ENCODE data around the gene KLHL22. TPM values are rescaled to one million over a fixed set of nuclear protein-coding genes. Genes with fewer than 3 reads are reported as not detected.
"Not testable (repeated sequence)": the region's sequence is repeated elsewhere in the genome, so short reads cannot be mapped to it uniquely, and the experiment has no call there.

The KLHL22 gene
- total and polyA plus RNA-seq, 8 donors = 9.9 to 22.9 (median 13.2) TPM

DNA sequence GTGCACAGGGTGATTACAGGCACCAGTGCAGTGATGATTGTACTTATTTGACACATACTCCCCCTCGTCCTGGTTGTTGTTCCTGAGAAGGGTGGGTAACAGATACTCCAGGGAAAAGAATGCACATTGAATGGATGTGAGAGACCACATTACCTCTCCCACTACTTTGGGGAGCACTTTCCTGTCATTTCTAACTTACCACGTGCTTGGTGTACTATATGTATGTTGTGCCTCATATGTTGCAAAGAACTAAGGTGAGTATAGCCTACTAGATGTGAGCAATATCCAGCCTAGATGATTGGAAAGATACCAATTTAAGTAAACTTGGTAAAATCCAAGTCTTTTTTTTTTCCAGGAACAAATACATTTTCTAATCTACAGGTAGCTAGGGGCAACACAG lies 43.7 kb downstream of the KLHL22 start:
- WGBS, 2 donors = 83 to 90% methylated on average over 2 of the region's 2 CpGs

GRCh38 chr22:20451129-20451778 lies 44.3 kb downstream of the KLHL22 start:
- H3K27ac ChIP-seq; H3K36me3 ChIP-seq; H3K4me3 ChIP-seq; H3K27me3 ChIP-seq; H3K9me3 ChIP-seq; FAIRE-seq; intact Hi-C loops (cut with DNase I); H3K4me1 ChIP-seq; ATAC-seq: not testable (repeated sequence)
- peak in 1 of 6 donors; percentile 3 for DNase-seq
- 91 to 94% methylated on average over 15 of the region's 15 CpGs for WGBS, 2 donors

More for the DNA sequence above, 43.7 kb downstream of the KLHL22 start:
- no peak for TF ChIP-seq CTCF (IDR thresholded peaks at IDR 0.05)
- ATAC-seq (no peak), DNase-seq (no peak), FAIRE-seq (no peak)
- intact Hi-C loops (cut with DNase I) = no loop called here
- no peaks in the 10 kb centered on the region for H3K36me3 ChIP-seq
- H3K9me3 ChIP-seq = no peaks in the 10 kb centered on the region
- H3K27ac ChIP-seq = no peak overlapping the region
- no peak overlapping the region for H3K4me3 ChIP-seq
- no peaks in the 10 kb centered on the region for H3K4me1 ChIP-seq
- H3K27me3 ChIP-seq = no peaks in the 10 kb centered on the region

DNA sequence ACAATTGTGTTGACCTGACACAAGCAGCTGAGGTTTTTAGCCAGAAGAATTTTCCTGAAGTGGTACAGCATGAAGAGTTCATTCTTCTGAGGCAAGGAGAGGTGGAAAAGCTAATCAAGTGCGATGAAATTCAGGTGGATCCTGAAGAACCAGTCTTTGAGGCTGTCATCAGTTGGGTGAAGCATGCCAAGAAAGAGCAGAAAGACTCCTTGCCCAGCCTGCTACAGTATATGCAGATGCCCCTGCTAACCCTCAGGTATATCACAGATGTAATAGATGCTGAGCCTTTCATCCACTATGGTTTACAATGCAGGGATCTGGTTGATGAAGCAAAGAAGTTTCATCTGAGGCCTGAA lies 45.1 kb downstream of the KLHL22 start:
- no peak for TF ChIP-seq CTCF (IDR thresholded peaks at IDR 0.05)
- Histone ChIP-seq H3K9me3 (no peaks in the 10 kb centered on the region), H3K4me3 (no peak overlapping the region), H3K36me3 (peaks cover 0 to 10% (median 3%) of the 10 kb centered on the region in 3 donors), H3K4me1 (no peaks in the 10 kb centered on the region), H3K27me3 (no peaks in the 10 kb centered on the region), H3K27ac (no peak overlapping the region)
- FAIRE-seq (no peak), DNase-seq (no peak), ATAC-seq (no peak)
- 94 to 96% methylated on average over 1 of the region's 1 CpG for WGBS, 2 donors
- intact Hi-C loops (cut with DNase I) = no loop called here

DNA sequence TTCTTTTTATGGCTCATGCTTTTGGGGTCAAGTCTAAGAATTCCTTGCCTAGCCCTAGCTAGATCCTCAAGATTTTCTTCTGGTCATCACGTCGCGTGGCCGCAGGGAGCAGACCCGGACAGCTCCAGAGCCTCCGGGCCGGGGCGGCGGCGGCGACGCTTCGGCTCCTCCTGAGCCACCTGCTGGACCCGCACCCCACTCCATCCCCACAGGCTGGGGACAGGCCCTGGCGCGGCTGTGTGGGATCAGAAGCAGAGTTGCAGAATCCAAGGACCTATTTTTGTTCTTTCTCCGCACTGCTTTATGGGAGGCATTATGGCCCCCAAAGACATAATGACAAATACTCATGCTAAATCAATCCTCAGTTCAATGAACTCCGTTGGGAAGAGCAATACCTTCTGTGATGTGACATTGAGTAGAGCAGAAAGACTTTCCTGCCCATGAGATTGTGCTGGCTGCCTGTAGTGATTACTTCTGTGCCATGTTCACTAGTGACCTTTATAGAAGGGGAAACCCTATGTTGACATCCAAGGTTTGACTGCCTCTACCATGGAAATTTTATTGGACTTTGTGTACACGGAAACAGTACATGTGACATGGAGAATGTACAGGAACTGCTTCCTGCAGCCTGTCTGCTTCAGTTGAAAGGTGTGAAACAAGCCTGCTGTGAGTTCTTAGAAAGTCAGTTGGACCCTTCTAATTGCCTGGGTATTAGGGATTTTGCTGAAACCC lies 45.6 kb downstream of the KLHL22 start:
- Histone ChIP-seq H3K27me3 (no peaks in the 10 kb centered on the region), H3K9me3 (no peaks in the 10 kb centered on the region), H3K27ac (no peak overlapping the region), H3K4me1 (no peaks in the 10 kb centered on the region), H3K36me3 (peaks cover 0 to 12% (median 6%) of the 10 kb centered on the region in 3 donors), H3K4me3 (no peak overlapping the region)
- DNase-seq = peak in 1 of 6 donors; percentile 29
- FAIRE-seq = no peak
- no peak for ATAC-seq
- intact Hi-C loops (cut with DNase I) = no loop called here
- WGBS, 2 donors = 95 to 97% methylated on average over 19 of the region's 19 CpGs
- TF ChIP-seq CTCF (IDR thresholded peaks at IDR 0.05) = no peak

DNA sequence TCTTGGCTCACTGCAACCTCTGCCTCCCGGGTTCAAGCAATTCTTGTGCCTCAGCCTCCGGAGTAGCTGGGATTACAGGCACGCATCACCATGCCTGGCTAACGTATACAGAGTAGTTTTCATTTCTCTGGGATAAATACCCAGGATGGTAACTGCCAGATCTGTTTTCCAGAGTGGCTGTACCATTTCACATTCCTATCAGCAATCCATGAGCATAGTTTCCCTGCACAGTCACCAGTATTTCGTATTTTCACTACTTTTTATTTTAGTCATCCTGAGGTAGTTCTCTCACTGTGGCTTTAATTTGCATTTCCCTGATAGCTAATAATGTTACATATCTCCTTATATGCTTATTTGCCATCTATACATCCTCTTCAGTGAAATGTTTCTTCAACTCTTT lies 47.0 kb downstream of the KLHL22 start:
- no peak overlapping the region for H3K27ac ChIP-seq
- intact Hi-C loops (cut with DNase I) = no loop called here
- peaks cover 0 to 12% (median 9%) of the 10 kb centered on the region in 3 donors for H3K36me3 ChIP-seq
- no peaks in the 10 kb centered on the region for H3K9me3 ChIP-seq
- 94 to 97% methylated on average over 5 of the region's 5 CpGs for WGBS, 2 donors
- DNase-seq (peak in 1 of 6 donors; percentile 1), ATAC-seq (no peak), FAIRE-seq (no peak)
- no peak overlapping the region for H3K4me3 ChIP-seq
- TF ChIP-seq CTCF (IDR thresholded peaks at IDR 0.05) = no peak
- no peaks in the 10 kb centered on the region for H3K27me3 ChIP-seq
- no peaks in the 10 kb centered on the region for H3K4me1 ChIP-seq

Data from pancreas (tissue), 10 donors.